ENCODE results near the gene FRMD5.
A peak's percentile ranks its signal among the peaks of the same experiment; 100 is the strongest.

DNA sequence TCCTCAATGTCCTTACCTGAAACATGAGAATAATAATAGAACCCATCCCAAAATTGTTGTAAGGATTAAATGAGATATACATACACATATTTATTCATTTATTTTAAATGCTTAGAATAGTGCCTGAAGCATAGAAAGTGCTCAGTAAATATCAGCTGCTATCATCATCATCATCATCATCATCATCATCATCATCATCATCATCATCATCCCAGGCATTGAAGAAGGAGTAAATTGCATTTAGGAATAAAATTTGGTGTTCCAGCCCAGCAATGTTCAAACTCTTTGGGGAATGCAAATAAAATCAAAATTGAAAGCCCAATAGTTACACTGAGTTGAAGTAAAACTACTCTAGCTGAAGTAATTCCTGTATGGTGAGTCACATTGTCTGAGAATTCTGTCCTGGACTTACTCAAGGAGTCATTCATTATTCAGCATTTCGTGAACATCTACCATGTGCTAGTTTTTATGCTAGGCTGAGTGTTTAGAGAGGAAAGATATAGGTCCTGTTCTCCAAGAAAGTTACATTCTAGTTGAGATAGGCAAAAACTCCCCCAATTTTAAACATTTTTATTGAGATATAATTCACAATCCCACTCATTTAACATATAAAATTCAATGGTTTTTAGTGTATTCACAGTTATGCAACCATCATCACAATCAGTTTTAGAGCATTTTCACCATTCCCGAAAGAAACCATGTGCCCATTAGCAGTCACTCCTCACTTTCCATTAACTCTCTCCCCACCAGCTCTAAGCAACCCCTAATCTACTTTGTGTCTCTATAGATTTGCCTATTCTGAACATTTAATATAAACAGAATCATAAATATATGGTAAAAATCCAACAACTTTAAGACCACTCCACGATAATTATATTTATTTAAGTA lies 107.2 kb downstream of the FRMD5 start:
- TF ChIP-seq CTCF (IDR thresholded peaks at IDR 0.05) (no peak), POLR2A (IDR thresholded peaks at IDR 0.05) (no peak), POLR2AphosphoS5 (IDR thresholded peaks at IDR 0.05) (peak in 1 of 4 donors; percentile 22), EP300 (IDR thresholded peaks at IDR 0.05) (no peak)

All from sigmoid colon (tissue), 4 donors.